Loucy (cell line): ENCODE measurements around the gene PDE4C.

Experiments used
- EZH2phosphoT487 ChIP-seq: fragments of 200-600 bp; IDR thresholded peaks from 2 replicates; pipeline ENCODE4 v1.6.1; 2018; ENCODE audit warnings: antibody characterized with exemption, mild to moderate bottlenecking, moderate library complexity, borderline replicate concordance
- TF ChIP-seq, protein P1 (sequence below): fragments of 200-600 bp; sonication (generic); conservative IDR thresholded peaks from 2 replicates; pipeline ENCODE4 v1.5.1; 2014; ENCODE audit warnings: mild to moderate bottlenecking, antibody characterized with exemption, low read length

GRCh38 chr19:18262144-18262543 lies 35.9 kb upstream of the PDE4C start:
- TF ChIP-seq, protein P1, sequence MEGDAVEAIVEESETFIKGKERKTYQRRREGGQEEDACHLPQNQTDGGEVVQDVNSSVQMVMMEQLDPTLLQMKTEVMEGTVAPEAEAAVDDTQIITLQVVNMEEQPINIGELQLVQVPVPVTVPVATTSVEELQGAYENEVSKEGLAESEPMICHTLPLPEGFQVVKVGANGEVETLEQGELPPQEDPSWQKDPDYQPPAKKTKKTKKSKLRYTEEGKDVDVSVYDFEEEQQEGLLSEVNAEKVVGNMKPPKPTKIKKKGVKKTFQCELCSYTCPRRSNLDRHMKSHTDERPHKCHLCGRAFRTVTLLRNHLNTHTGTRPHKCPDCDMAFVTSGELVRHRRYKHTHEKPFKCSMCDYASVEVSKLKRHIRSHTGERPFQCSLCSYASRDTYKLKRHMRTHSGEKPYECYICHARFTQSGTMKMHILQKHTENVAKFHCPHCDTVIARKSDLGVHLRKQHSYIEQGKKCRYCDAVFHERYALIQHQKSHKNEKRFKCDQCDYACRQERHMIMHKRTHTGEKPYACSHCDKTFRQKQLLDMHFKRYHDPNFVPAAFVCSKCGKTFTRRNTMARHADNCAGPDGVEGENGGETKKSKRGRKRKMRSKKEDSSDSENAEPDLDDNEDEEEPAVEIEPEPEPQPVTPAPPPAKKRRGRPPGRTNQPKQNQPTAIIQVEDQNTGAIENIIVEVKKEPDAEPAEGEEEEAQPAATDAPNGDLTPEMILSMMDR, result no peak
- no peak for TF ChIP-seq EZH2phosphoT487
